DOHH2 (cell line): ENCODE data around the gene DCAF17.
A peak's percentile ranks its signal among the peaks of the same experiment; 100 is the strongest.

ENCODE experiments used
- H3F3A ChIP-seq: fragments of 200-600 bp; sonication (generic), shearing (Covaris generic); 2 replicates; pipeline ENCODE4 v1.6.0; 2016; ENCODE audit warnings: antibody characterized with exemption, mild to moderate bottlenecking; ENCODE audit not compliant: control insufficient read depth, insufficient read depth
- H3K27ac ChIP-seq: fragments of 200-600 bp; sonication (generic); 2 replicates; pipeline ENCODE4 v1.5.1; 2014; ENCODE audit warnings: low read depth, mild to moderate bottlenecking, low read length, moderate library complexity
- H3K27me3 ChIP-seq: fragments of 200-600 bp; sonication (generic); 2 replicates; pipeline ENCODE4 v1.6.1; 2014; ENCODE audit warnings: mild to moderate bottlenecking, low read length, mixed read lengths; ENCODE audit not compliant: control insufficient read depth
- H3K36me3 ChIP-seq: fragments of 200-600 bp; sonication (generic); 2 replicates; pipeline ENCODE4 v1.6.1; 2014; ENCODE audit warnings: mild to moderate bottlenecking, low read length, moderate library complexity, mixed read lengths; ENCODE audit not compliant: control insufficient read depth
- H3K4me1 ChIP-seq: fragments of 200-600 bp; sonication (generic); 2 replicates; pipeline ENCODE4 v1.6.1; 2014; ENCODE audit warnings: mild to moderate bottlenecking, low read length, mixed read lengths; ENCODE audit not compliant: control insufficient read depth
- H3K4me2 ChIP-seq: fragments of 200-600 bp; sonication (generic); 2 replicates; pipeline ENCODE4 v1.6.0; 2014; ENCODE audit warnings: mild to moderate bottlenecking, low read length, moderate library complexity
- H3K4me3 ChIP-seq: fragments of 200-600 bp; sonication (generic); 2 replicates; pipeline ENCODE4 v1.5.1; 2014; ENCODE audit warnings: mild to moderate bottlenecking, low read length, mixed read lengths
- H3K79me2 ChIP-seq: fragments of 200-600 bp; sonication (generic); 2 replicates; pipeline ENCODE4 v1.6.1; 2014; ENCODE audit warnings: mild to moderate bottlenecking, low read length, mixed read lengths; ENCODE audit not compliant: control insufficient read depth
- H3K9me2 ChIP-seq: fragments of 200-600 bp; sonication (generic); replicated peaks from 2 replicates; pipeline ENCODE4 v1.6.1; 2014; ENCODE audit warnings: mild to moderate bottlenecking, low read length, mixed read lengths; ENCODE audit not compliant: control insufficient read depth
- H3K9me3 ChIP-seq: fragments of 200-600 bp; sonication (generic); 2 replicates; pipeline ENCODE4 v1.6.1; 2014; ENCODE audit warnings: antibody characterized with exemption, low read length, mixed read lengths; ENCODE audit not compliant: control insufficient read depth, insufficient read depth
- H4K20me1 ChIP-seq: fragments of 200-600 bp; sonication (generic); 2 replicates; pipeline ENCODE4 v1.6.0; 2014; ENCODE audit warnings: low read depth, mild to moderate bottlenecking, antibody characterized with exemption, low read length, moderate library complexity; ENCODE audit not compliant: control insufficient read depth, insufficient read depth
- CTCF ChIP-seq: fragments of 200-600 bp; sonication (generic); IDR thresholded peaks from one replicate; pipeline ENCODE4 v1.5.1; 2014; ENCODE audit warnings: antibody characterized with exemption, mild to moderate bottlenecking, low read depth, low read length; ENCODE audit not compliant: poor library complexity, severe bottlenecking
- EZH2phosphoT487 ChIP-seq: fragments of 200-600 bp; sonication (generic); IDR thresholded peaks from 2 replicates; pipeline ENCODE4 v1.6.1; 2017; ENCODE audit warnings: borderline replicate concordance, mild to moderate bottlenecking, antibody characterized with exemption, low read length, moderate library complexity, mixed read lengths

DCAF17 gene

GRCh38 chr2:171522052-171522787 lies 88.2 kb downstream of the DCAF17 start, which contains the start of gene CYBRD1:
Gene CYBRD1 (plus strand): TSS chr2:171522474. CDS start chr2:171522546, 72 bp downstream.
- Histone ChIP-seq H3K4me1 (peaks cover 15% of the 10 kb centered on the region), H3K9me3 (no peaks in the 10 kb centered on the region), H3K27ac (no peak within 1 kb of the TSS), H3K36me3 (no peaks in the 10 kb centered on the region), H3K27me3 (peaks cover 58% of the 10 kb centered on the region), H3F3A (no peaks in the 10 kb centered on the region), H4K20me1 (no peaks in the 10 kb centered on the region), H3K4me3 (peak within 1 kb of the TSS; percentile 73), H3K79me2 (no peaks in the 10 kb centered on the region), H3K9me2 (no peaks in the 10 kb centered on the region), H3K4me2 (peak within 1 kb of the TSS; percentile 87)
- TF ChIP-seq EZH2phosphoT487 (0 out of 2 replicates have a peak, but pooled peaks have one; percentile 74), CTCF (no peak)

DNA sequence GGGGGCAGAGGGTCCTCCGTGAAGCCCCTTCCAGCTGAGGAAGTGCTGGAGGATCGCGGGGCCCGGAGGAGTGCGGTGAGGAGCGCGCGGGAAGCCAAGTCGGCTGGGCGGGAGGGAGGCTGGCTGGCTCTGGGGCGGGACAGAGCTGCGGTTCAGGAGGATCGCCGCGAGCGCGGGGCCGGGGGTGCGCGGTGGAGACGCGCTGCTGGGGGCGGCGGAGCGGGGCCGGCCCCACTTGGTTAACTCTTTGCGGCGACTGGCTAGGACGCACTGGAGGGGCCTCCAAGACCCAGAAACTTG lies 88.7 kb downstream of the DCAF17 start:
- Histone ChIP-seq H3K27me3 (peaks cover 61% of the 10 kb centered on the region), H3K36me3 (no peaks in the 10 kb centered on the region), H3K27ac (no peak overlapping the region), H3K9me3 (no peaks in the 10 kb centered on the region), H4K20me1 (no peaks in the 10 kb centered on the region), H3K79me2 (no peaks in the 10 kb centered on the region), H3K4me1 (peaks cover 15% of the 10 kb centered on the region), H3K9me2 (no peaks in the 10 kb centered on the region), H3K4me3 (peak overlapping the region; percentile 73), H3K4me2 (peak overlapping the region; percentile 87), H3F3A (no peaks in the 10 kb centered on the region)
- TF ChIP-seq CTCF (no peak), EZH2phosphoT487 (peak; percentile 57; the same call in 1 of the 2 replicates)

DNA sequence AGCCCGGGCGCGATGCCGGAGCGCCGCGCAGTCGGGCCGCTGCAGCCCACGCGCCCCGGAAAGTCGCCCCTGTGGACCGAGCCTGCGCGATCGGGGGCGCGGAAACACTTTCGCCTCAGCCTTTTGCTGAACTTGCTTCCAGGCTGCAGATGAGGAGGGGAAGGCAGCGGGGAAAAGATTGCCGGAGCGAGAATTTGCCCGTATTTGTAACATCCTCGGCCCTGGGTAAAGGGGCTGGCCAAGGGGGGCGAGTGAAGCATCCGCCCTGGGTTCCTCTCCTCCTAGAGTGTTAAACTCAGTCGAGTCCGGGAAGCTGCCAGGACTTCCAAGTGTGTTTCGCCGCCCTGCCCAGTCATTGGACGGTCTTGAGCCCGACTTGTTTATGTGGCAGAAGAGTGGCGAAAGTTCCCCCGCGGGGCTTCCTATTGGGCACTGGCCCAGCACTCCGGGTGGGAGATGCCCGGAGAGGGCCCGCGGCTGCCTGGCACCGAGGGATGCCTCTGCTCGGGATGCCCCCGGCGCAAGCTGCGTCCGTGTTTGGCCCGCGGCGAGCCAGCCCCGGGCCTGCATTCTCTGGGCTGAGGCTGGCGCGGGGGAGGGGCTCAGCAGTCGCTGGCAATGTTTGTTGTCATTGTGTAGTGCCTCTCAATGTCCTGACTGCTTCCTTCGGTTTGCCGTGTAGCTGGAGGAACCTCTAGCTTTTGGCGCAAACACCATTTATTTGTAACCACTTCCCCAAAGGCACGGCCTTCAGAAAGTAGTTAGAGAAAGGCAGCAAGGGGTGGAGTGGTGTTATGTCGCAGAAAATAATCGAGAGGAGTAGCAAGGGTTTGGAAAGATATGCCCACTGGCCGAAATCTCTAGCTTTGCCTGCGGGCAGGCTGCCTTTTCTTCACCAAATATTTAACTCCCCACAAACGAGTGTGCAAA lies 89.3 kb downstream of the DCAF17 start:
- TF ChIP-seq EZH2phosphoT487 = 0 out of 2 replicates have a peak, but pooled peaks have one; percentile 13
- TF ChIP-seq CTCF = no peak
- Histone ChIP-seq H3K36me3 (no peaks in the 10 kb centered on the region), H3F3A (no peaks in the 10 kb centered on the region), H3K79me2 (no peaks in the 10 kb centered on the region), H3K27ac (no peak overlapping the region), H4K20me1 (no peaks in the 10 kb centered on the region), H3K4me1 (peaks cover 15% of the 10 kb centered on the region), H3K4me3 (peak overlapping the region; percentile 73), H3K4me2 (peak overlapping the region; percentile 87), H3K9me2 (no peaks in the 10 kb centered on the region), H3K9me3 (no peaks in the 10 kb centered on the region), H3K27me3 (peaks cover 61% of the 10 kb centered on the region)
